ENCODE measurements around the gene ETNK2.
"Not testable (repeated sequence)": the region's sequence is repeated elsewhere in the genome, so short reads cannot be mapped to it uniquely, and the experiment has no call there.

The ETNK2 gene

DNA sequence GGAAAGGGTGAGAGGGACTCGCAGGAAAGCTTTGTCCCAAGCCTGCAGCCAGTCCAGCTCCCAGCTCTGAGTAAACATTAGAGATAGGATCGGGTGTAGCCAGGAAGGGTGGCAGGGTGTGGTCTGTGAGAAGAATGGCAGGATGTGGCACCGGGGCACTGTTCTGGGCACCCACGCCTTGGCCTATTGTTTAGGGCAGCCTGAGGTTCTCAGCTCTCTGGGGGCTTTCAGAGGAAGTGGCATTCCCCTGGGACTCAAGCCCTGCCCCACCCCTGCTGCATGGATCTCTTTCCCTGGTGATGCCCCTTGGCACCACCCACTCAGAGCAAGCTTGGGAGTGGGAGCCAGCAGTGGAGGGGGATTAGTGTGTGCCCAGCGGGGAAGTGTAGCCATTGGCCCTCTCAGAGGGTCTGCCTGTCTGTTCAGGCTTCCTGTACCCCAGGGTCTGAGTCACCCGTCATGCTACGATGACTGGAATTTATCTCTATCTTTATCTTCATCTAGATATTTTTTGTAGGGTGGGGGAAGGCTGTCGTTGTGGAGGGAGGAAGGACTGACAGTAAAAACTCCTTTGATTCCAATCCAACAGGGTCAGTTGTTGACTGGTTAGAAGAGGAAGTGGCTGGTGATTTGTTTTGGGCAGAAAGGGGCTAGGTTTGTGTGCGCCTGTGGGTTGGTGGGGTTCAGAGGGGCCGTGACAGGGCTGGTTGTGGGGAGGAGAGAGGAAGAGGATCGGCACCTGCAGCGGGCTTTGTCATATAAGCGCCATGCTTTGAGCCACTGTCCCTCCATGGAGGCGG lies 47.3 kb downstream of the ETNK2 start:
- TF ChIP-seq POLR2AphosphoS5 (IDR thresholded peaks at IDR 0.05; ENCODE audit: low read depth, low read length) (no peak), POLR2A (IDR thresholded peaks at IDR 0.05; ENCODE audit: low read depth, low read length) (no peak), TAF1 (IDR thresholded peaks at IDR 0.05; ENCODE audit: borderline replicate concordance, low read depth, low read length) (no peak)
- DNase-seq (ENCODE audit: insufficient read length) = no peak
- no peak for FAIRE-seq

DNA sequence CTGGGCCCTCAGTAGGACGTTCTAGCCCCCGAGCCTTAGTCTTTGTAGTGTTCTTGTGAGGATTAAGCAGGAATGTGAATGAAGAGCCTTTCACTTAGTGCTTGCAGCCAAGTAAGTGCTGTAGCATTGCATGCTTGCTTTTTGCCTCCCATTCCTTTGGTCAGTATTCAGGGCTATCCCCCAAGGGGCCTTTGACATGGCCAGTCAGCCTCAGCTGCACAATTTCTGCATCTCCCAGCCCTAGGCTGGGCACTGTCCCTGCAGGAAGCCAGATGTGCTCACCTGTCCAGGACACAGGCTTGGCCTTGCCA lies 48.5 kb downstream of the ETNK2 start:
- TF ChIP-seq POLR2AphosphoS5 (IDR thresholded peaks at IDR 0.05; ENCODE audit: low read depth, low read length) (no peak), TAF1 (IDR thresholded peaks at IDR 0.05; ENCODE audit: borderline replicate concordance, low read depth, low read length) (no peak), POLR2A (IDR thresholded peaks at IDR 0.05; ENCODE audit: low read depth, low read length) (no peak)
- DNase-seq (ENCODE audit: insufficient read length) = no peak
- FAIRE-seq = no peak

DNA sequence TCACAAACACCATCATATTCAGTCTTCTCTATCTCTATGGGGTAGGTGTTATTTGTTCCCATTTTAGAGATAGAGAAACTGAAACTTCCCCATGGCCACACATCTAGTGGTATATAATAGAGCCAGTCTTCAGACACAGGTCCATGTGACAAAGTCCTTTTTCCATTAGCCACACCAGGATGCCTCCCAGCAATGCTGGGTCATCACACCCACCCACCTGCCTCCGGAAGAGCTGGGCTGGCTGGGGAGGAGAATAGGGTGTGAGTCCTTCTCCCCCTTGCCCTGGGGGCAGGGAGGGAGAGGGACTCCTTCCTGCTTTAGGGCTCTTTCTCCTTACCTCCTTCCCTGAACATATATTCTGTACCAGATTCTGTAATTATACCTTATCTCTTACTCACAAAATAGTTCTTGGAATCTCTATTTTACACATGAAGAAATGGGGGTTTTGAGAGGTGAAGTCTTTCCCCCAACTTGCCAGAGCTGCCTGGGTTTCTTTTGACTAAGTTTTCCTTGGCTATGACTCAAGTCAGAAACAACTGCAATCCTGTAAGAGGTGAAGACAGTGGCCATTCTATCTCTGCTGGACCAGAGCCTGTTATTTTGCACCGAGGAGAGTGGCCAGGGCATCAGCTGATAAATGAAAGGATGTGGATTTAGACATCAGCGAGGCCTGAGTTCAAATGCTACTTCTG lies 49.0 kb downstream of the ETNK2 start:
- no peak for FAIRE-seq
- no peak for TF ChIP-seq TAF1 (IDR thresholded peaks at IDR 0.05; ENCODE audit: borderline replicate concordance, low read depth, low read length)
- TF ChIP-seq POLR2AphosphoS5 (IDR thresholded peaks at IDR 0.05; ENCODE audit: low read depth, low read length) = no peak
- TF ChIP-seq POLR2A (IDR thresholded peaks at IDR 0.05; ENCODE audit: low read depth, low read length) = no peak
- DNase-seq (ENCODE audit: insufficient read length) = no peak

DNA sequence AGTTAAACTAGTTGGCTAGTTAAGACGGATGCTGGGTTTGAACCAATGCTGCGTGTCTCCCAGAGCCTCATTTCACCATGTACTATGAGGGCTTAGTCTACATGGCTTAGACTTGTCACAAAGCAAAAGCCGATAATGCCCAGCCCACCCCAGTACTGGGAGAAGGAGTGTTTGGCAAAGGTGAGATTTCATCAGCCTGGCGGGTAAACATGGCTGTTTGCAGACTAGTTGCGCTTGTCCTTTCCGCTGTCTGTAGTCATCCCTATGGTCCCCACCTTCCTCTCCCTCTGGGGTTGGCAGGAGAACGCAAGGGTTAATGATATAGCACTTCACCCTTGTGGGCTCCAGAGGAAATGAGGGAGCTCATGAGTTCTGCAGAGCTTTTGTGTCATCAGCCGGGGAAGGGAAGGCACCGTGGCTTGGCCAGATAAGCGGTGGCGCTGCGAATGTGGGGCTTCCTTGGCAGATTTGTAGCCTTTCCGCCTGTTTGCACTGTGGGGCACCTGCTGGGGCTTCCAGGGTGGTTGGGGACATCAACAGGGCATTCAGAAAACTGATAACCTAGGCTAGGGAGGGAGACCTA lies 49.7 kb downstream of the ETNK2 start:
- no peak for TF ChIP-seq TAF1 (IDR thresholded peaks at IDR 0.05; ENCODE audit: borderline replicate concordance, low read depth, low read length)
- no peak for DNase-seq (ENCODE audit: insufficient read length)
- FAIRE-seq = no peak

DNA sequence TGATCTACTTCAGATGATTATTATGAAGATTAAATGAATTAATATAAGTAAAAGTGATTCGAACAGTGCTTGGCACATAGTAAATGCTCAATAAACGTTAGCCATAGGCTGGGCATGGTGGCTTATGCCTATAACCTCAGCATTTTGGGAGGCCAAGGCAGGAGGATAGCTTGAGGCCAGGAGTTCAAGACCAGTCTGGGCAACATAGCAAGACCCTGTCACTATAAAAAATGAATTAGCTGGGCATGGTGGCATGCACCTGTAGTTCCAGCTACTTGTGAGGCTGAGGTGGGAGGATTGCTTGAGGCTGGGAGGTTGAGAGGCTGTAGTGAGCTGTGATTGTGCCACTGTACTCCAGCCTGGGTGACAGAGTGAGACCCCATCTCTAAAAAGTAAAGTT lies 52.1 kb downstream of the ETNK2 start:
- not testable (repeated sequence) for FAIRE-seq; DNase-seq (ENCODE audit: insufficient read length)

DNA sequence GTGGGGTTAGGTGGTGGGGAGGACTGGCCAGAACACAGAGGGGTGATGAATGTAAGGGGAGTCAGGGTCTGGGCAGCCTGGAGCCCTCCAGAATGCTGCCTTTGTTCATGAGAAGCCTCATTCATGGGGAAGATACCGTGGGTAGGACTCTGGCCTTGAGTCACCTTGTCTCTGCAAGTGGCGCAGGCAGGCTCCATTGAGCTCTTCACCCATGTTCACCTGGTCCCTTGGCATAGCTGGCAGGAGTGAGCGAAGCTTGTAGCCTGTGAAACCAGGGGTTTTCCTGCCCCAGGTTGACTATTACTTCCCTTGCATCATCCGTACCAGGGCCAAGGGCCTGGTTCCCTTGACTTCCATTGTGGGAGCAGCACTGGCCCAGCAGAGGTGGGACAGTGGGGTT lies 53.2 kb downstream of the ETNK2 start:
- DNase-seq (ENCODE audit: insufficient read length) (no peak), FAIRE-seq (no peak)
- no peak for TF ChIP-seq POLR2A (IDR thresholded peaks at IDR 0.05; ENCODE audit: low read depth, low read length)
- TF ChIP-seq POLR2AphosphoS5 (IDR thresholded peaks at IDR 0.05; ENCODE audit: low read depth, low read length) = no peak
- TF ChIP-seq TAF1 (IDR thresholded peaks at IDR 0.05; ENCODE audit: borderline replicate concordance, low read depth, low read length) = no peak

DNA sequence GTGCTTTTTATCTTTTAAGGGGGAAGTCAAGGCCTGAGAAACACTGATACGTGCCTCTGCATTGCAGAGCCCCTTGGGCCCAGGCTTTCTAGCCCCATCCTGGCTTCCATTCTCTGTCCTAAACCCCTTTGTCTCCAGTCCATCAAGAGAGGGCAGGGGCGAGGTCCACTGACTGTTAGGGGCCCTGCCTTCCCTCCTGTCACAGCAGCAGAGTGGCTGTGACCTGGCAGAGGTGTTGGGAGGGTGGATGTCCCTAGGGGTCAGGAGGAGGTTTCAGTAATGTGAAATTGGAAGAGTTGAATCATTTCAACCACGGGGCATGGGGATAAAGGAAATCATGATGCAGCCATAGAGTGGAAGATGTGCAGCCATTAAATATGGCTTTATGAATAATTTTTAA lies 54.9 kb downstream of the ETNK2 start:
- no peak for DNase-seq (ENCODE audit: insufficient read length)
- FAIRE-seq = no peak
- TF ChIP-seq TAF1 (IDR thresholded peaks at IDR 0.05; ENCODE audit: borderline replicate concordance, low read depth, low read length) (no peak), POLR2AphosphoS5 (IDR thresholded peaks at IDR 0.05; ENCODE audit: low read depth, low read length) (no peak), POLR2A (IDR thresholded peaks at IDR 0.05; ENCODE audit: low read depth, low read length) (no peak)

DNA sequence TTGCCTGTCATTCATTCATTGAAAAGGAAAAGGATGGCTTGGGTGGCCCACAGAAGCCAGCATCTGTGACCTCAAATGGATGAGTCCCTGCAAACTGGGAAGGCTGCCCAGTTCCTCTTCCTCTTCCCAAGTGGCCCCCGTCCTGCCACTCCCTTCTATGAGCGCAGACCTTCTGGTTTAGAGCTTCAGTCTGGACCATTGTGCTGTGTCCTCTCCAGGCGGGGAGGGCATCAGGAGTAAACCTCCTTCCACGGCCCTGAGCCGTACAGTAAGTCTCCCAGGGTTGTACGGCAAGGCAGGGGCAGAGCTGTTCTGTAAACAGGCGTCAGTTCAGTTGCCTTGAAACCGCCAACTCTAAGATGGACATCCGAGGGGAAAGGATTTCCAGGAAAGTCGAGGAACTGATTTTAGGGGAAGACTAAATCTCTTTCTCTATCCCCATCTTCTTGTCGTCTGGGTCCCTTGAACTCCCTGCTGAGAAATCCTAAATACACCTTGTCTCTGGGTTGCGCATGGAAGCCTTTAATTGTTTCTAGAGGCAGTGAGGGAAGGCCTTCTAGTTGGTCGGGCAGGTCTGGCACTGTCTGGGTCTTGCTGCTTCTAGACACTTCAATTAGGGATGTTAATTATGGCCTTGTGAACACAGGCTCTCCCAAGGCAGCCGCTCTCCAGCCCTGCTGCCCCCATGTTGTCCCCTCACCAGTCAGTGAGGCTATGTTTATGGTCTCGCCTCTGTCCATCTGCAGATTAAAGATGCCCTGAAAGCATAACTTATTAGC lies 56.8 kb downstream of the ETNK2 start:
- no peak for TF ChIP-seq POLR2AphosphoS5 (IDR thresholded peaks at IDR 0.05; ENCODE audit: low read depth, low read length)
- TF ChIP-seq POLR2A (IDR thresholded peaks at IDR 0.05; ENCODE audit: low read depth, low read length) = no peak
- no peak for TF ChIP-seq TAF1 (IDR thresholded peaks at IDR 0.05; ENCODE audit: borderline replicate concordance, low read depth, low read length)
- no peak for DNase-seq (ENCODE audit: insufficient read length)
- no peak for FAIRE-seq

DNA sequence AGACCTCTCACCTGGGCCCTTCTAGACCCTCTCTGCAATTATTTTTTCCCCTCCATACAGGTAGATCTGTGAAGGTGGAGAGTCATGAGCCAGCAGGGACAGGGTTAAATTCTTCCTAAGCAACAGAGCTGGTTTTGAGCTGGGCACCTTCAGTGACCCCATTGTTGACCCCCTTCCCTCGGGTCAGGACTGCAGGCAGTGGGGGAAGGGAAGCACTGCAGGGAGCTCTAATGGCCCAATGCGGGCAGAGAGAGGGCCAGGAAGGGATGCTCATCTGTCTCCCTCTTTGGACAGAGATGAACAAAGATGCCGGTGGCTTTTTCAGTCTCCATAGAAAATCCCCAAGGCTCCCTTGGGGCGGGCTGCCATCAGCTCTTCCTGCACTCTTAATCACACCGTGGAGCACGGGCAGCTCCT lies 57.5 kb downstream of the ETNK2 start:
- DNase-seq (ENCODE audit: insufficient read length) (no peak), FAIRE-seq (no peak)
- TF ChIP-seq TAF1 (IDR thresholded peaks at IDR 0.05; ENCODE audit: borderline replicate concordance, low read depth, low read length) = no peak
- TF ChIP-seq POLR2AphosphoS5 (IDR thresholded peaks at IDR 0.05; ENCODE audit: low read depth, low read length) = no peak
- no peak for TF ChIP-seq POLR2A (IDR thresholded peaks at IDR 0.05; ENCODE audit: low read depth, low read length)

DNA sequence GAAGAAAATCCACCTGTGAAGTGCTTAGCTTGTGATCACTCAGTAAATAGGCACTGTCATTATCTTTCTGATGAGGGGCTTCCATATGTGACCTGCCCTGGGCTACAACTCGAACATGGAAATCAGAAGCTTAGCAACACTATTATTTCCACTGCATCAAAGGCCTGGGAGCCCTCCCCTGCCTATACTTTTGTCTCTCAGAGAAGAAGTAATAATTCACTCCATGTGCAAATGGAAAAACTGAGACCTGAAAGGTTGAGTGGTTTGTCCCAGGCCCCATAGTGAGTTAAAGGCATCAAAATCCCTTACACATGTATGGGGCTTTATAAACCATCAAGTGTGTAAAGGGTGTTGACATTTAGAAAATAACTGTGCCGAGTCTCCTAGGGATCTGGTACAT lies 58.1 kb downstream of the ETNK2 start:
- TF ChIP-seq POLR2AphosphoS5 (IDR thresholded peaks at IDR 0.05; ENCODE audit: low read depth, low read length) (no peak), TAF1 (IDR thresholded peaks at IDR 0.05; ENCODE audit: borderline replicate concordance, low read depth, low read length) (no peak), POLR2A (IDR thresholded peaks at IDR 0.05; ENCODE audit: low read depth, low read length) (no peak)
- FAIRE-seq = no peak
- no peak for DNase-seq (ENCODE audit: insufficient read length)

DNA sequence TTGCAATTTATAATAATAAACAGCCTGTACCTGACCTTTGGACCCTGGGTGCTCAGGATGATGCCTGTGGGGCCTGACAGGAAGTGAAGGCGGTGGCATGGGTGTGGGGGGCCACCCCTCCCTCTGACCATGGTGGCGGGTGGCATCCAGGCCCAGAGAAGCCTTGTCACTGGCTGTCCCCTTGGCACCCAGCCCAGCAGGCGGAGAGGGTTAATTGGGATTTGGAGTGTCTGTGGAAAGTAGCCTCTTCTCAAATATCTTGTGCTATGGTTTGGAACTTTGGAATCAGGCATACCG lies 58.5 kb downstream of the ETNK2 start:
- TF ChIP-seq POLR2A (IDR thresholded peaks at IDR 0.05; ENCODE audit: low read depth, low read length) = no peak
- no peak for TF ChIP-seq POLR2AphosphoS5 (IDR thresholded peaks at IDR 0.05; ENCODE audit: low read depth, low read length)
- TF ChIP-seq TAF1 (IDR thresholded peaks at IDR 0.05; ENCODE audit: borderline replicate concordance, low read depth, low read length) = no peak
- DNase-seq (ENCODE audit: insufficient read length) (no peak), FAIRE-seq (no peak)

Measured in GM12892 (cell line).